Lower leg skin (tissue), 4 donors: Measurements from ENCODE around the gene ERG. TPM values are rescaled to one million over a fixed set of nuclear protein-coding genes. Genes with fewer than 3 reads are reported as not detected.

Experiments used
- DNase-seq, 2 donors: peaks; one replicate each; pipeline ENCODE4 v3.0.0-alpha.2; 2019; ENCODE audit warnings: low spot score in 2 of 2
- H3K4me3 ChIP-seq: fragments of 200-600 bp; sonication (generic); 2 replicates; pipeline ENCODE4 v1.5.1; 2017; ENCODE audit warnings: mild to moderate bottlenecking, low read depth; ENCODE audit not compliant: poor library complexity, severe bottlenecking
- POLR2A ChIP-seq, 2 donors: fragments of 450-650 bp; IDR thresholded peaks; one replicate each; pipeline ENCODE4 v1.6.1; 2016 to 2017; ENCODE audit warnings: antibody characterized with exemption in 2 of 2, mild to moderate bottlenecking in 1 of 2, moderate library complexity in 1 of 2
- WGBS, 2 donors: methylation state at CpG; one replicate each; pipeline ENCODE4 v1.1.5; 2018; 5-methylcytosine and 5-hydroxymethylcytosine counted together
- intact Hi-C: fragments of 100-400 bp; cut with DNase I; formaldehyde crosslinking; loops from one replicate; pipeline ENCODE4 v1.15.0; 2023; ENCODE audit warnings: low total_unique reads
- total RNA-seq, 4 donors: library from RNA; depleted of rRNA; stranded (reverse); fragments of >200 nt; gene quantifications; one replicate each; pipeline ENCODE4 v1.1.0, GENCODE V29; 2016
- TF ChIP-seq, protein P1 (sequence below), 3 donors: fragments of 450-650 bp; IDR thresholded peaks; one replicate each; pipeline ENCODE4 v1.5.1; 2016; ENCODE audit warnings: antibody characterized with exemption in 3 of 3, mild to moderate bottlenecking in 3 of 3, moderate library complexity in 2 of 3

Gene ERG
- total RNA-seq, 4 donors from 2014 or later = 3.5 to 12.5 (median 6.6) TPM

- TF ChIP-seq, protein P1, sequence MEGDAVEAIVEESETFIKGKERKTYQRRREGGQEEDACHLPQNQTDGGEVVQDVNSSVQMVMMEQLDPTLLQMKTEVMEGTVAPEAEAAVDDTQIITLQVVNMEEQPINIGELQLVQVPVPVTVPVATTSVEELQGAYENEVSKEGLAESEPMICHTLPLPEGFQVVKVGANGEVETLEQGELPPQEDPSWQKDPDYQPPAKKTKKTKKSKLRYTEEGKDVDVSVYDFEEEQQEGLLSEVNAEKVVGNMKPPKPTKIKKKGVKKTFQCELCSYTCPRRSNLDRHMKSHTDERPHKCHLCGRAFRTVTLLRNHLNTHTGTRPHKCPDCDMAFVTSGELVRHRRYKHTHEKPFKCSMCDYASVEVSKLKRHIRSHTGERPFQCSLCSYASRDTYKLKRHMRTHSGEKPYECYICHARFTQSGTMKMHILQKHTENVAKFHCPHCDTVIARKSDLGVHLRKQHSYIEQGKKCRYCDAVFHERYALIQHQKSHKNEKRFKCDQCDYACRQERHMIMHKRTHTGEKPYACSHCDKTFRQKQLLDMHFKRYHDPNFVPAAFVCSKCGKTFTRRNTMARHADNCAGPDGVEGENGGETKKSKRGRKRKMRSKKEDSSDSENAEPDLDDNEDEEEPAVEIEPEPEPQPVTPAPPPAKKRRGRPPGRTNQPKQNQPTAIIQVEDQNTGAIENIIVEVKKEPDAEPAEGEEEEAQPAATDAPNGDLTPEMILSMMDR (IDR thresholded peaks at IDR 0.05) = no peak
- no peak for TF ChIP-seq POLR2A (IDR thresholded peaks at IDR 0.05)
- no peak overlapping the region for H3K4me3 ChIP-seq
- no peak for DNase-seq
- WGBS, 2 donors = 62 to 70% methylated on average over 11 of the region's 11 CpGs
- intact Hi-C loops = no loop called here
Observed at GRCh38 chr21:38402291-38402690, 96.0 kb downstream of the ERG start.

DNA sequence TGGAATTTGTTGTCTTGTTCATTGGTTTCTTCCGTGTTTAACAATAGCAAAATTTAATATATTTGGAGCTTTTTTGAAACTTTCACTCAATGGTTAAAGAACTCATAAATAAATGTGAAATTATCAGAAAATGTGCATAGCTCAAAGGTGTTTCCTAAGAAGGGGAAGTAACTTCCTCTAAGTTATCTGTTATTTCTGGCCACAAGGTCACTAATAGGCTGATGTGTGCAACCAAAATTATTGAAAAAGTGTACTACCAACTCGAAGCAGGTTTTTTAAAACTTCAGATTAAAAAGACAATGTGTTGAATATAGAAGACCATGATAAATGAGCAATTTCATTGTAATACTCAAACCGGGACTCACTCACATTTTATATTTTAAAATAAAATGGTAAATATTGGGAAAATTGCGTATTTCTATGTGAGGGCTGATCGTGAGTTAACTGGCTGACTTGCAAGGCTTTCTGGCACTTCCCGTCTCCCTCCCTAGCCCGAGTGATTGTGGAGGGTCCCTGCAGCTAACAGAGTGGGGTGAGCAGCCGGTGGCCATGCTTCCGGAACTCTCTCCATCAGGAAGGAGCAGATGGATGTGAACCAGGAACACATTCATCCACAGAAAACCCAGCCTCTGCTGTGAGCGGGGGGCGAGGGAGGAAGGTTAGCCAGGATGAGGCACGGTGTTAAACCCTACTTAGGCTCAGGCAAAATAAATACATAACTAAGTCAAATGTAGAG is 96.9 kb downstream of the ERG start:
- H3K4me3 ChIP-seq = no peak overlapping the region
- intact Hi-C loops = no loop called here
- TF ChIP-seq, protein P1 (IDR thresholded peaks at IDR 0.05) = no peak
- TF ChIP-seq POLR2A (IDR thresholded peaks at IDR 0.05) = no peak
- 83 to 85% methylated on average over 12 of the region's 12 CpGs for WGBS, 2 donors
- DNase-seq = no peak

GRCh38 chr21:38400195-38400919 is 97.9 kb downstream of the ERG start:
- 87 to 91% methylated on average over 13 of the region's 13 CpGs for WGBS, 2 donors
- no peak for DNase-seq
- intact Hi-C loops = no loop called here
- H3K4me3 ChIP-seq = no peak overlapping the region
- TF ChIP-seq, protein P1 (IDR thresholded peaks at IDR 0.05) = no peak
- no peak for TF ChIP-seq POLR2A (IDR thresholded peaks at IDR 0.05)

DNA sequence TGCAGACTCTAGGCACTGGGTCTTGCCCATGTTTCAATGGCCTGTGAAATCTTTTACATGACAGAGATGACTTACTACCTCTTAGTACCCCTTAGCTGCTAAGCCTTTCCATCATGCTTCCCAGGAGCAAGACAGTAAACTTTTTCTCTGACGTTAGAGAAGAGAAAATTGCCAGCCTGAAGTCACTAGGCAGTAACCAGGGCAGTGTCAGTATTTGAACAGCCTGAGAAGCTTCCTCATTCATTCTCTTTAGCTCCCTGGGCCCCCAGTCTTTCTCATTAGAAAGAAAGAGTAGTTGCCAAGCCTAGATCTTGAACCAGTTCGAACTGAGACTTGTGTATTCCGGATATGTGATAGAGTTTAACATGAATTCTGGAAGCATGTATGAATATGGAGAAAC is 99.2 kb downstream of the ERG start:
- TF ChIP-seq, protein P1 (IDR thresholded peaks at IDR 0.05) = no peak
- TF ChIP-seq POLR2A (IDR thresholded peaks at IDR 0.05) = no peak
- no peak for DNase-seq
- WGBS, 2 donors = 71 to 83% methylated on average over 3 of the region's 3 CpGs
- no peak overlapping the region for H3K4me3 ChIP-seq
- intact Hi-C loops = no loop called here

DNA sequence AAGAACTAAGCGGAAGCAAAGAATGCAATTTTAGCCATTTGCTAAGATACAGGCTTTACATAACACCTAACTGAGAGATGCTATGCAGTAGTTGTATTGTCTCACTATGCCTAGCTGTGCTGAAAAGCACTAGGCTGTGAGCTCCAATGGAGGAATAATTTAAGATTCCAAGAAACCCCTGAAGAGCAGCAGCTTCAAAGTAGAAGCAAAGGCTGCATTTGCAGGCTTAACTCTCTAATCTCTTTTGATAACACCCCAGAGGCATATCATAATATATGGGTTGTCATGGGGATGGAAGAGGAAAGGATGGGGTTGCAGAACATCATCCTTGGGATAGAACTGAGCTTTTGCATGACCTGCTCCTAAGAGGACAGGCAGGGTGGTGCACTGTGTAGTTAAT is 102.0 kb downstream of the ERG start:
- intact Hi-C loops = no loop called here
- no peak for DNase-seq
- H3K4me3 ChIP-seq = no peak overlapping the region
- 97 to 100% methylated on average over 1 of the region's 1 CpG for WGBS, 2 donors
- no peak for TF ChIP-seq POLR2A (IDR thresholded peaks at IDR 0.05)
- TF ChIP-seq, protein P1 (IDR thresholded peaks at IDR 0.05) = no peak
